K562 (cell line): Measurements from ENCODE around the gene ADSS1. TPM values are rescaled to one million over a fixed set of nuclear protein-coding genes. Genes with fewer than 3 reads are reported as not detected.

Source experiments
- ATAC-seq: fragments of 200-7000 bp; cut with Tn5 transposase; 3 replicates; pipeline ENCODE4 v1.9.1; 2020; ENCODE audit warnings: moderate library complexity
- BruUV-seq: library from RNA; stranded (reverse); fragments of 400-500 nt; replicated peaks from 2 replicates; lab custom pipeline; 2021; lab: Mats Ljungman, UMichigan
- CTCF ChIA-PET: fragments of 300-600 bp; formaldehyde crosslinking; extraction: SDS; loops from one replicate; lab custom pipeline; 2021; ENCODE audit warnings: low intra/inter-chr PET ratio; lab: Yijun Ruan, JAX
- POLR2A ChIA-PET: fragments of 300-600, 350-650 bp; sonication (Branson Sonifier 250); formaldehyde crosslinking; extraction: SDS; loops from one replicate; lab custom pipeline; 2021; ENCODE audit warnings: antibody characterized with exemption, inconsistent platforms; lab: Yijun Ruan, JAX
- DNase-seq, 4 experiments: peaks; one replicate each; pipeline versions ENCODE4 v3.0.0 to v3.0.0-alpha.2; 2011 to 2018; ENCODE audit warnings: low spot score in 3 of 4, mixed read lengths in 3 of 4; ENCODE audit errors: extremely low read depth in 1 of 4
- FAIRE-seq: peaks from 2 replicates; lab custom pipeline; 2011; peaks lifted over from hg19 to GRCh38; lab: Jason Lieb, UNC
- H2AFZ ChIP-seq: 2 replicates; pipeline ENCODE4 v1.6.0; 2011; ENCODE audit warnings: low read depth, low read length, control low read depth, inconsistent platforms
- H3K27ac ChIP-seq: fragments of 200-600 bp; 3 replicates; pipeline ENCODE4 v1.8.0; 2011; ENCODE audit warnings: low read depth, mild to moderate bottlenecking, control low read depth, inconsistent platforms, low read length, moderate library complexity, mixed read lengths; ENCODE audit errors: extremely low read depth
- H3K27me3 ChIP-seq, 2 experiments: fragments of 300-600 bp in 1 of 2; 2 replicates in 1 of 2; 3 replicates in 1 of 2; pipeline versions ENCODE4 v1.6.0 to v1.8.0; 2011; ENCODE audit warnings: inconsistent platforms in 2 of 2, low read length in 2 of 2, mild to moderate bottlenecking in 1 of 2, mixed read lengths in 1 of 2, moderate library complexity in 1 of 2; ENCODE audit not compliant: control insufficient read depth in 2 of 2, insufficient read depth in 2 of 2
- H3K36me3 ChIP-seq: fragments of 300-600 bp; 3 replicates; pipeline ENCODE4 v1.8.0; 2011; ENCODE audit warnings: mild to moderate bottlenecking, low read length, inconsistent platforms; ENCODE audit not compliant: control insufficient read depth, insufficient read depth
- H3K4me1 ChIP-seq, 2 experiments: fragments of 200-600 bp in 1 of 2; replicated peaks in 1 of 2; 2 replicates in 1 of 2; 3 replicates in 1 of 2; pipeline versions ENCODE4 v1.5.1 to v1.8.0; 2011; ENCODE audit warnings: inconsistent platforms in 2 of 2, low read length in 2 of 2, mild to moderate bottlenecking in 1 of 2, mixed read lengths in 1 of 2, moderate library complexity in 1 of 2; ENCODE audit not compliant: control insufficient read depth in 2 of 2, insufficient read depth in 2 of 2
- H3K4me2 ChIP-seq: 2 replicates; pipeline ENCODE4 v1.6.1; 2011; ENCODE audit warnings: low read length, control low read depth, inconsistent platforms, mixed read lengths; ENCODE audit not compliant: insufficient read depth
- H3K4me3 ChIP-seq: fragments of 200-600 bp; sonication (generic), shearing (Covaris generic); 2 replicates; pipeline ENCODE4 v1.5.1; 2016; ENCODE audit warnings: control low read depth, inconsistent platforms
- H3K79me2 ChIP-seq: fragments of 200-600 bp; 3 replicates; pipeline ENCODE4 v1.8.0; 2011; ENCODE audit warnings: low read length, inconsistent platforms; ENCODE audit not compliant: control insufficient read depth, insufficient read depth
- H3K9ac ChIP-seq, 2 experiments: 2 replicates each; pipeline versions ENCODE4 v1.6.0 to v1.6.1; 2011; ENCODE audit warnings: low read depth in 2 of 2, low read length in 2 of 2, control low read depth in 1 of 2, inconsistent platforms in 1 of 2, mild to moderate bottlenecking in 1 of 2, mixed read lengths in 1 of 2; ENCODE audit not compliant: insufficient read depth in 1 of 2
- H3K9me1 ChIP-seq: one replicate; pipeline ENCODE4 v1.6.0; 2011; ENCODE audit warnings: inconsistent platforms, mild to moderate bottlenecking, low read length, moderate library complexity; ENCODE audit not compliant: control insufficient read depth, insufficient read depth
- H3K9me3 ChIP-seq: replicated peaks from 2 replicates; pipeline ENCODE4 v1.5.1; 2011; ENCODE audit warnings: low read depth, low read length, inconsistent platforms; ENCODE audit not compliant: control insufficient read depth, insufficient read depth
- H4K20me1 ChIP-seq: replicated peaks from 2 replicates; pipeline ENCODE4 v1.6.1; 2011; ENCODE audit warnings: low read length, inconsistent platforms, mixed read lengths; ENCODE audit not compliant: control insufficient read depth, insufficient read depth
- HMGN3 ChIP-seq: IDR thresholded peaks from 2 replicates; pipeline ENCODE4 v1.6.1; 2011; ENCODE audit warnings: borderline replicate concordance, low read depth, mild to moderate bottlenecking, mixed read lengths, low read length; ENCODE audit not compliant: insufficient read length; ENCODE audit errors: extremely low read depth
- JUNB ChIP-seq: fragments of 450-650 bp; formaldehyde crosslinking; conservative IDR thresholded peaks from 2 replicates; pipeline ENCODE4 v1.4.0; 2020; ENCODE audit warnings: mild to moderate bottlenecking
- POLR2G ChIP-seq: fragments of 200-400 bp; formaldehyde crosslinking; IDR thresholded peaks from 2 replicates; pipeline ENCODE4 v1.6.1; 2017; ENCODE audit warnings: low read depth, mild to moderate bottlenecking, antibody characterized with exemption, low read length, moderate library complexity
- RBM22 ChIP-seq: fragments of 200-400 bp; formaldehyde crosslinking; IDR thresholded peaks from 2 replicates; pipeline ENCODE4 v1.6.1; 2018; ENCODE audit warnings: low read length, low read depth; ENCODE audit not compliant: poor library complexity, severe bottlenecking
- ZBTB7A ChIP-seq: IDR thresholded peaks from 2 replicates; pipeline ENCODE4 v1.6.1; 2011; ENCODE audit warnings: low read depth, mild to moderate bottlenecking, low read length, moderate library complexity, borderline replicate concordance; ENCODE audit not compliant: control insufficient read depth
- WGBS: fragments of 100-300 bp; shearing (Covaris generic); methylation state at CpG from one replicate; pipeline ENCODE4 v1.1.6; 2016; ENCODE audit warnings: low coverage, mixed read lengths; ENCODE audit not compliant: insufficient coverage; ENCODE audit errors: missing lambda C conversion rate; 5-methylcytosine and 5-hydroxymethylcytosine counted together
- in situ Hi-C: fragments of 300-500 bp; cut with MboI; formaldehyde crosslinking; loops from 4 replicates; pipeline ENCODE4 v1.15.0; 2018; ENCODE audit warnings: inconsistent platforms, mixed read lengths
- intact Hi-C: fragments of 100-400 bp; cut with micrococcal nuclease; formaldehyde crosslinking; loops from 2 replicates; pipeline ENCODE4 v1.14.2; 2022
- polyA plus RNA-seq, 8 experiments: library from polyadenylated mRNA; depleted of rRNA in 4 of 8; stranded (reverse) in 5 of 8; unstranded in 3 of 8; fragments of >200 nt; fragmentation: Nextera tagmentation in 2 of 8; fragmentation: Illumina TruSeq in 1 of 8; extraction: Ambion mirVana in 2 of 8; extraction: Trizol in 1 of 8; gene quantifications; 2 replicates each; pipeline versions ENCODE4 v1.2.1 to v1.2.3, GENCODE V29; 2011 to 2014; ENCODE audit warnings: inconsistent platforms in 1 of 8, missing spikeins in 1 of 8
- total RNA-seq, 7 experiments: library from RNA; depleted of rRNA in 6 of 7; stranded (reverse); fragments of >200 nt in 6 of 7; fragmentation: Illumina TruSeq in 2 of 7; extraction: Trizol in 2 of 7; gene quantifications; 2 replicates each; pipeline versions ENCODE4 v1.2.1 to v1.2.3, GENCODE V29; 2011 to 2021; ENCODE audit warnings: low replicate concordance in 1 of 7
- TF ChIP-seq, protein P1 (sequence below): fragments of 200-800 bp; sonication (Bioruptor generic); IDR thresholded peaks from 2 replicates; pipeline ENCODE4 v1.6.1; 2017; ENCODE audit warnings: missing genetic modification characterization, missing compliant biosample characterization

ADSS1 gene
- total and polyA plus RNA-seq, 9 of the 15 experiments (the other 6 are each of a cell fraction or from before 2014, with no cell fraction given): 0.53 to 5.9 (median 3.9) TPM

DNA sequence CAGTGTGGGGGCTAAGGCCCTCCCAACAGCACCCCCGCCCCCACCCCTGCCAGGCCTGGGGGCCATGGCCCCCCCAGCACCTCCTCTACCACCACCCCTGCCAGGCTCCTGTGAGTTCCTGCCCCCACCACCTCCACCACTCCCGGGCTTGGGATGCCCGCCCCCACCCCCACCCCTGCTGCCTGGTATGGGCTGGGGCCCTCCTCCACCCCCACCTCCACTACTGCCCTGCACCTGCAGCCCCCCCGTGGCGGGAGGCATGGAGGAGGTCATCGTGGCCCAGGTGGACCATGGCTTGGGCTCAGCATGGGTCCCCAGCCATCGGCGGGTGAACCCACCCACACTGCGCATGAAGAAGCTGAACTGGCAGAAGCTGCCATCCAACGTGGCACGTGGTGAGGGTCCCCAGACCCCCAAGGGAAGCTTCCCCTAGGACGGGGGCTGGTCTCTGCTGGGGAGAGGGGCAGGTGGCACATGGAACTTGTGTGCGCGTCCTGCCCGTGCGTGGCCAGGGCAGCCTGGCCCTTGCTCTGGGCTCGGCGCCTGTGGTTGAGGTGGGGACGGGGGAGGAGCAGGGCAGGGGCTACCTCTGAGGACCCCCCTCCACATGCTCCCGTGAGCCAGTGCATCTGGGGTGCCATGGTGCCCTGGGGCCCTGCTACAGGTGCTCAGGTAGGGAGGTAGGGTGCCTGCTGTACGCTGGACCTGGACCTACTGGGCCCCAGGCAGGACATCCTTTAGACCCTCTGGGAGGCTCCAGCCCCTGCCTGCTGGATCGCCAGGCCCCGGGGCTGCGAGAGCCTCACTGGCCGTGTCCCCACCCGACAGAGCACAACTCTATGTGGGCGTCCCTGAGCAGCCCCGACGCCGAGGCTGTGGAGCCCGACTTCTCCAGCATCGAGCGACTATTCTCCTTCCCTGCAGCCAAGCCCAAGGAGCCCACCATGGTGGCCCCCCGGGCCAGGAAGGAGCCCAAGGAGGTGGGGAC, 16.1 kb upstream of the ADSS1 start:
- Histone ChIP-seq H3K27me3 (no peaks in the 10 kb centered on the region), H3K9me1 (no peaks in the 10 kb centered on the region), H4K20me1 (no peaks in the 10 kb centered on the region), H3K4me1 (peaks cover 0 to 34% of the 10 kb centered on the region in 2 experiments; a peak in 2 of 5 replicates), H3K27ac (no peak overlapping the region), H3K4me3 (no peak overlapping the region), H3K4me2 (no peak overlapping the region), H3K9me3 (no peaks in the 10 kb centered on the region), H3K79me2 (no peaks in the 10 kb centered on the region), H3K36me3 (peaks cover 18% of the 10 kb centered on the region; the same call in 1 of the 3 replicates), H2AFZ (no peak overlapping the region), H3K9ac (no peak overlapping the region)
- POLR2A ChIA-PET: interaction anchor here (1.0 kb wide), 1 partner anchor 14 kb away, joined by 3 read pairs; no protein-coding TSS in a partner anchor
- intact Hi-C loops (loop anchor here (1.0 kb wide), 1 partner anchor 58 kb away; no protein-coding TSS in a partner anchor), in situ Hi-C loops (no loop called here)
- FAIRE-seq (no peak), ATAC-seq (peak; percentile 37), DNase-seq (no peak)
- WGBS: 50% methylated on average over 10 of the region's 34 CpGs
- TF ChIP-seq ZBTB7A: peak; percentile 21; the same call in 1 of the 2 replicates
- peak; percentile 57 for TF ChIP-seq POLR2G
- TF ChIP-seq RBM22: peak; percentile 30
- TF ChIP-seq HMGN3: peak; percentile 46
- TF ChIP-seq JUNB (CRISPR knock-in tag): no peak
- TF ChIP-seq, protein P1, sequence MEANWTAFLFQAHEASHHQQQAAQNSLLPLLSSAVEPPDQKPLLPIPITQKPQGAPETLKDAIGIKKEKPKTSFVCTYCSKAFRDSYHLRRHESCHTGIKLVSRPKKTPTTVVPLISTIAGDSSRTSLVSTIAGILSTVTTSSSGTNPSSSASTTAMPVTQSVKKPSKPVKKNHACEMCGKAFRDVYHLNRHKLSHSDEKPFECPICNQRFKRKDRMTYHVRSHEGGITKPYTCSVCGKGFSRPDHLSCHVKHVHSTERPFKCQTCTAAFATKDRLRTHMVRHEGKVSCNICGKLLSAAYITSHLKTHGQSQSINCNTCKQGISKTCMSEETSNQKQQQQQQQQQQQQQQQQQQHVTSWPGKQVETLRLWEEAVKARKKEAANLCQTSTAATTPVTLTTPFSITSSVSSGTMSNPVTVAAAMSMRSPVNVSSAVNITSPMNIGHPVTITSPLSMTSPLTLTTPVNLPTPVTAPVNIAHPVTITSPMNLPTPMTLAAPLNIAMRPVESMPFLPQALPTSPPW: peak; percentile 14; the same call in 1 of the 2 replicates
- CTCF ChIA-PET: interaction anchor here (2.2 kb wide), 1 partner anchor 57 kb away, joined by 21 read pairs; no protein-coding TSS in a partner anchor
- BruUV-seq: no TSS peak
